ENCODE measurements around the gene ACTG1. TPM values are rescaled to one million over a fixed set of nuclear protein-coding genes. Genes with fewer than 3 reads are reported as not detected.

Gene ACTG1
- total and polyA plus RNA-seq, 4 donors = 347 to 1,699 (median 1,282) TPM

GRCh38 chr17:81513753-81514488 lies 1.3 kb upstream of the ACTG1 start:
- no peak for DNase-seq (ENCODE audit: low spot score)
- peaks cover 9 to 48% (median 26%) of the 10 kb centered on the region in 4 donors for H3K4me1 ChIP-seq (ENCODE audit: control insufficient read depth in 4 of 4, insufficient read depth in 4 of 4, low read length in 3 of 4)
- TF ChIP-seq RXRA (IDR thresholded peaks at IDR 0.05) (no peak), SP1 (IDR thresholded peaks at IDR 0.05) (peak; percentile 24)
- no peaks in the 10 kb centered on the region for H3K27me3 ChIP-seq (ENCODE audit: control insufficient read depth in 4 of 4, insufficient read depth in 4 of 4, low read length in 3 of 4)
- peak overlapping the region; percentile 71 to 98 for H3K27ac ChIP-seq (ENCODE audit: low read depth in 1 of 2, low read length in 2 of 2)
- peak overlapping the region; percentile 75 to 85 for H3K9ac ChIP-seq (ENCODE audit: low read depth in 1 of 2, low read length in 2 of 2)
- peaks cover 3 to 21% (median 13%) of the 10 kb centered on the region in 4 donors for H3K36me3 ChIP-seq (ENCODE audit: control insufficient read depth in 4 of 4, insufficient read depth in 3 of 4, low read depth in 1 of 4, low read length in 3 of 4)
- 5% methylated on average over 64 of the region's 64 CpGs for WGBS
- no peaks in the 10 kb centered on the region for H3K9me3 ChIP-seq (ENCODE audit: control insufficient read depth in 4 of 4, low read length in 3 of 4)
- peak overlapping the region; percentile 48 to 78 (median 69) for H3K4me3 ChIP-seq (ENCODE audit: low read depth in 1 of 3, low read length in 3 of 3)

GRCh38 chr17:81513372-81513752 lies 763 bp upstream of the ACTG1 start:
- H3K27ac ChIP-seq (ENCODE audit: low read depth in 1 of 2, low read length in 2 of 2) = peak overlapping the region; percentile 71 to 98
- H3K27me3 ChIP-seq (ENCODE audit: control insufficient read depth in 4 of 4, insufficient read depth in 4 of 4, low read length in 3 of 4) = no peaks in the 10 kb centered on the region
- peak overlapping the region; percentile 43 to 78 (median 69) for H3K4me3 ChIP-seq (ENCODE audit: low read depth in 1 of 3, low read length in 3 of 3)
- DNase-seq (ENCODE audit: low spot score) = no peak
- H3K4me1 ChIP-seq (ENCODE audit: control insufficient read depth in 4 of 4, insufficient read depth in 4 of 4, low read length in 3 of 4) = peaks cover 7 to 45% (median 22%) of the 10 kb centered on the region in 4 donors
- no peaks in the 10 kb centered on the region for H3K9me3 ChIP-seq (ENCODE audit: control insufficient read depth in 4 of 4, low read length in 3 of 4)
- no peak for TF ChIP-seq ATF3 (IDR thresholded peaks at IDR 0.05)
- TF ChIP-seq FOXA1 (IDR thresholded peaks at IDR 0.05) = no peak
- TF ChIP-seq RAD21 (IDR thresholded peaks at IDR 0.05) = no peak
- TF ChIP-seq NR2F2 (IDR thresholded peaks at IDR 0.05) = no peak
- TF ChIP-seq RXRA (IDR thresholded peaks at IDR 0.05) = no peak
- TF ChIP-seq TAF1 (conservative IDR thresholded peaks at IDR 0.05) = peak; percentile 54
- no peak for TF ChIP-seq JUND (IDR thresholded peaks at IDR 0.05)
- TF ChIP-seq GABPA (IDR thresholded peaks at IDR 0.05 in 1 of 2, conservative IDR thresholded peaks at IDR 0.05 in 1 of 2) = no peak
- TF ChIP-seq MAX (IDR thresholded peaks at IDR 0.05) = no peak
- TF ChIP-seq FOXA2 (IDR thresholded peaks at IDR 0.05) = no peak
- TF ChIP-seq SP1 (IDR thresholded peaks at IDR 0.05) = peak; percentile 22
- TF ChIP-seq HNF4G (IDR thresholded peaks at IDR 0.05) = no peak
- TF ChIP-seq EGR1 (IDR thresholded peaks at IDR 0.05; ENCODE audit: low read depth in 2 of 2) = no peak
- no peak for TF ChIP-seq REST (IDR thresholded peaks at IDR 0.05)
- no peak for TF ChIP-seq ZBTB33 (IDR thresholded peaks at IDR 0.05)
- WGBS = 1% methylated on average over 23 of the region's 23 CpGs
- peaks cover 3 to 22% (median 13%) of the 10 kb centered on the region in 4 donors for H3K36me3 ChIP-seq (ENCODE audit: control insufficient read depth in 4 of 4, insufficient read depth in 3 of 4, low read depth in 1 of 4, low read length in 3 of 4)
- H3K9ac ChIP-seq (ENCODE audit: low read depth in 1 of 2, low read length in 2 of 2) = peak overlapping the region; percentile 64 to 85
